ENCODE data around the gene ZNF462. TPM values are rescaled to one million over a fixed set of nuclear protein-coding genes. Genes with fewer than 3 reads are reported as not detected.

ZNF462 gene
- total RNA-seq, 1 donor from 2014 or later, result 25.8 TPM

GRCh38 chr9:106972082-106972481 lies 109.1 kb downstream of the ZNF462 start:
- no peaks in the 10 kb centered on the region for H3K27me3 Mint-ChIP-seq (ENCODE audit: low read depth)
- peaks cover 42% of the 10 kb centered on the region for H3K4me1 Mint-ChIP-seq (ENCODE audit: low read depth)
- TF ChIP-seq CTCF (IDR thresholded peaks at IDR 0.05), result no peak
- no peaks in the 10 kb centered on the region for H3K9me3 Mint-ChIP-seq (ENCODE audit: low read depth)
- peaks cover 23% of the 10 kb centered on the region for H3K36me3 Mint-ChIP-seq (ENCODE audit: low read depth)
- peak overlapping the region; percentile 62 for H3K27ac Mint-ChIP-seq (ENCODE audit: unreplicated experiment)
- peak; percentile 62 for DNase-seq (ENCODE audit: low spot score)
- H3K4me3 Mint-ChIP-seq (ENCODE audit: unreplicated experiment), result no peak overlapping the region

- Mint-ChIP-seq H3K4me3 (ENCODE audit: unreplicated experiment) (no peak overlapping the region), H3K36me3 (ENCODE audit: low read depth) (peaks cover 27% of the 10 kb centered on the region), H3K4me1 (ENCODE audit: low read depth) (peaks cover 27% of the 10 kb centered on the region), H3K9me3 (ENCODE audit: low read depth) (no peaks in the 10 kb centered on the region), H3K27ac (ENCODE audit: unreplicated experiment) (no peak overlapping the region), H3K27me3 (ENCODE audit: low read depth) (no peaks in the 10 kb centered on the region)
- TF ChIP-seq CTCF (IDR thresholded peaks at IDR 0.05), result no peak
- no peak for DNase-seq (ENCODE audit: low spot score)
Measured at GRCh38 chr9:106974341-106974740, 111.4 kb downstream of the ZNF462 start.

- no peaks in the 10 kb centered on the region for H3K9me3 Mint-ChIP-seq (ENCODE audit: low read depth)
- H3K36me3 Mint-ChIP-seq (ENCODE audit: low read depth), result peaks cover 30% of the 10 kb centered on the region
- no peak overlapping the region for H3K4me3 Mint-ChIP-seq (ENCODE audit: unreplicated experiment)
- peaks cover 12% of the 10 kb centered on the region for H3K4me1 Mint-ChIP-seq (ENCODE audit: low read depth)
- no peak for DNase-seq (ENCODE audit: low spot score)
- no peak for TF ChIP-seq CTCF (IDR thresholded peaks at IDR 0.05)
- no peak overlapping the region for H3K27ac Mint-ChIP-seq (ENCODE audit: unreplicated experiment)
- no peaks in the 10 kb centered on the region for H3K27me3 Mint-ChIP-seq (ENCODE audit: low read depth)
Measured at GRCh38 chr9:106976772-106977171, 113.8 kb downstream of the ZNF462 start.

GRCh38 chr9:106980551-106981101 lies 117.7 kb downstream of the ZNF462 start:
- H3K9me3 Mint-ChIP-seq (ENCODE audit: low read depth), result no peaks in the 10 kb centered on the region
- no peak for DNase-seq (ENCODE audit: low spot score)
- H3K4me3 Mint-ChIP-seq (ENCODE audit: unreplicated experiment), result no peak overlapping the region
- peaks cover 19% of the 10 kb centered on the region for H3K36me3 Mint-ChIP-seq (ENCODE audit: low read depth)
- H3K27me3 Mint-ChIP-seq (ENCODE audit: low read depth), result no peaks in the 10 kb centered on the region
- H3K4me1 Mint-ChIP-seq (ENCODE audit: low read depth), result peaks cover 10% of the 10 kb centered on the region
- no peak for TF ChIP-seq CTCF (IDR thresholded peaks at IDR 0.05)
- peak overlapping the region; percentile 30 for H3K27ac Mint-ChIP-seq (ENCODE audit: unreplicated experiment)

- Mint-ChIP-seq H3K4me1 (ENCODE audit: low read depth) (peaks cover 10% of the 10 kb centered on the region), H3K4me3 (ENCODE audit: unreplicated experiment) (no peak overlapping the region), H3K36me3 (ENCODE audit: low read depth) (peaks cover 16% of the 10 kb centered on the region), H3K27ac (ENCODE audit: unreplicated experiment) (no peak overlapping the region), H3K9me3 (ENCODE audit: low read depth) (no peaks in the 10 kb centered on the region), H3K27me3 (ENCODE audit: low read depth) (no peaks in the 10 kb centered on the region)
- no peak for DNase-seq (ENCODE audit: low spot score)
- no peak for TF ChIP-seq CTCF (IDR thresholded peaks at IDR 0.05)
Measured at GRCh38 chr9:106981396-106982287, 118.7 kb downstream of the ZNF462 start.

All from chondrocyte (in vitro differentiated cells).